ENCODE results near the gene DNER.
"Not testable (repeated sequence)": the region's sequence is repeated elsewhere in the genome, so short reads cannot be mapped to it uniquely, and the experiment has no call there.

DNER gene

DNA sequence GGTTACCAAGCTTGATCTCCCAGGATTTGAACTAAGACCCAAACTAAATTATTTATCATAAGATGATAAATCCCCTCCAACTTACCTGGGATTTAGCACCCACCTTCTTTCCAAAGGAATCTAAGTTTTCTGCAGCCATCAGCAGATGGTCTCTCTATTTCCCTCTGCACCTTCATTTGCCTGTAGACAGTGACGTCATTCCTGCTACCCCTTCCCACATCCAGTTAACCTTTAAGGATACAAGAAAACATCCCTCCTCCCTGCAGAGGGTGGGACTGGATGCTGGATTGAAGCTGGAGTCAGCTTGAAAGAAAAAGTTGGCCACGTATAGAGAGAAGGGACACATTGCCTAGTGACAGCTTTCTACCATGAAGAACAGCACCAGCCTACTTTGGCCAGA, 3.7 kb upstream of the DNER start:
- in situ Hi-C loops (cut with HindIII; ENCODE audit: low sequenced_read_pairs): no loop called here

- in situ Hi-C loops (cut with HindIII; ENCODE audit: low sequenced_read_pairs): no loop called here
These were observed 1.6 kb upstream of the DNER start for GRCh38 chr2:229715895-229716507.

DNA sequence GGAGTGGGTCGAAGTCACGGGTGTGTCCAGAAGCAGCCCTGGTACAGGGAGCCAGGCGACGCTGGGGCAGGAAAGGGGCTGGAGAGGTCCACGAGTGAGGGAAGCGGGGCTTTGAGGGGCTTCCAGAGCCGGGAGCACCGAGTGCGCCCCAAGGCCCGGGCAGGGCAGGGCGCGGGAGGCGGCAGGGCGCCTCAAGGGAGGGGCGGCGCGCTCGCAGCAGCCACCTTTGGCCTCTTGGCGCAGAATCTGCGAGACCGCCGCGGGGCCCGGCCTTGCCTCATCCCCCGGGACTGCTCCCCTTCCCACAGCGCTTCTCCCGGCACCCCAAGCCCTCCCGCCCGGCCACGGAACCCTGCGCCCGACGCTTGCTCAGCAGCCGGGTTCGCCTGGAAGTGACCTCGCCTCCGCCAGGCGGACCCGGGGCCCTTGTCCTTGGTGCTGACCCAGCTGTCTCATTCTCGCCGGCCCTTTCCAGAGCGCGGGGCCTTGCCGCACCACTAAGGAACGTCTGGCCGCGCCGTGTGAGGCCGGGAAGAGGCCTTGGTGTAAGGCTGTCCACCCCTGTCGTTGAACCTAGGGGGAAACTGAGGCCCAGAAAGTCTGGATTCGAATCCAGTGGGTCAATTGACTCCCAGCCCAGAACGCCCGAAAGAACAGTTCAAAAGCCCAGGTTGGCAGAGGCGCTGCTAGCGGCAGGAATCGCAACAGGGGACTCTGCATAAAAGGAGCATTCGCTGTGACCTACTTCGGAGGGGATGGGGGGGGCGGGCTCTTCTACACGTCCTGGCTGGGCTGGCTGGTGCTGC, 584 bp upstream of the DNER start:
- in situ Hi-C loops (cut with HindIII; ENCODE audit: low sequenced_read_pairs): no loop called here

- in situ Hi-C loops (cut with HindIII; ENCODE audit: low sequenced_read_pairs): no loop called here
These were observed 830 bp downstream of the DNER start for GRCh38 chr2:229713371-229714079.

- in situ Hi-C loops (cut with HindIII; ENCODE audit: low sequenced_read_pairs): no loop called here
These were observed 2.2 kb downstream of the DNER start for GRCh38 chr2:229712136-229712535.

DNA sequence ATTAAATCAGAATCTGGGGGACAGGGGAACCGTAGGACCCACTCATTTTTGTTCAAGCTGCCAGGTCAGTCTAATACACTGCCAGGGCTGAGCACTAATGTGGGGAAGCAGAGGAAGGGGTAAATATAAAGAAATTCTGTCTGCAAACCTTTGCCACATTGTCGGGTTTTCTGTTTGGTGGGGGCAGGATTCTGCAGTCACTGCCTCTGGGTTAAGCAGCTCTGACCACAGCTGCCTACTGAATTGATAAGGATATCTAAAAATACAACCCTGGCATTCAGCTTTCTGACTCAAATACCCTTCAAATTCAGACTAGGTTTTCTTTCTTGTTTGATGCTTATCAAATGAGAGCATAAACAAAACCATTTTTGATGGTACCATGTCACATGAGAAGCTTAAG, 6.0 kb downstream of the DNER start:
- in situ Hi-C loops (cut with HindIII; ENCODE audit: low sequenced_read_pairs): no loop called here

- in situ Hi-C loops (cut with HindIII; ENCODE audit: low sequenced_read_pairs): no loop called here
These were observed 10.3 kb downstream of the DNER start for GRCh38 chr2:229703909-229704630.

DNA sequence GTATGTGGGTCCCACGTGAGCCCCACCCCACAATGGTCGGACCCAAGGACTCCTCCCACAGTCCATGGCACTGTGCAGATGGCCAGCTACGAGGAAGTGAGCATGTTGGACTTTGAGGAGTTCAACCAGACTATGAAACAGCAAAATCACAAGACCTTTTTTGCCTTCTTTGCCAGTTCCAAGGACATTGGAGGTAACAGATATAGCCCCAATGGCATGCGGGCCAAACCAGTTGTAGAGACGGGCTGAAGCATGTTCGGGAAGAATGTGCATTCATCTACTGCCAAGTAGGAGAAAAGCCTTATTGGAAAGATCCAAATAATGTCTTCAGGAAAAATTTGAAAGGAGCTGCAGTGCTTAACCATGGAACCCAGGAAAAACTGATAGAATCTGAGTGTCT, 12.6 kb downstream of the DNER start:
- in situ Hi-C loops (cut with HindIII; ENCODE audit: low sequenced_read_pairs): no loop called here

- in situ Hi-C loops (cut with HindIII; ENCODE audit: low sequenced_read_pairs): no loop called here
These were observed 13.3 kb downstream of the DNER start for GRCh38 chr2:229701062-229701461.

DNA sequence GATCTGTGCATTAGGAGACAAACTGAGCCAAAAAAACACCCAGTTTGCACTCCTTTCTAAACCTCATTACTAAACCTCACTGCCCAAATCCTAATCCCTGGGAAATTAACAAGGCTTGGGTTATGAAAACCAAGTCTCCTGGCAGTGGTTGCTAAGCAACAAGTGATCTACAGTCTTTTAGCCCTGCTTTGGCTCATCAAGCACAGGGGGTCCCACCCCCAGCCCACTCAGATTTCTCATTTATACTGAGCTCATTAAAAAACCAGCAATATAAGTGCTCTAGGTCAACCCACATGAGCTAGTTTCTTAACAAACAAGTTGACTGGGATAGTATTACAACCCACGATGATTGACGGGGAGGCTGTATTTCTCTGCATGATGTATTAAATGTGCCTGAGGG, 18.4 kb downstream of the DNER start:
- in situ Hi-C loops (cut with HindIII; ENCODE audit: low sequenced_read_pairs): loop anchor here (5.0 kb wide), 1 partner anchor 34 kb away; no protein-coding TSS in a partner anchor

- in situ Hi-C loops (cut with HindIII; ENCODE audit: low sequenced_read_pairs): not testable (repeated sequence)
These were observed 20.5 kb downstream of the DNER start for GRCh38 chr2:229693845-229694244.

GRCh38 chr2:229691631-229692030, 22.7 kb downstream of the DNER start:
- in situ Hi-C loops (cut with HindIII; ENCODE audit: low sequenced_read_pairs): no loop called here

GRCh38 chr2:229689307-229689839, 25.0 kb downstream of the DNER start:
- in situ Hi-C loops (cut with HindIII; ENCODE audit: low sequenced_read_pairs): no loop called here

- in situ Hi-C loops (cut with HindIII; ENCODE audit: low sequenced_read_pairs): no loop called here
These were observed 26.2 kb downstream of the DNER start for GRCh38 chr2:229688141-229688540.

- in situ Hi-C loops (cut with HindIII; ENCODE audit: low sequenced_read_pairs): no loop called here
These were observed 28.0 kb downstream of the DNER start for GRCh38 chr2:229686122-229686919.

GRCh38 chr2:229684942-229685562, 29.3 kb downstream of the DNER start:
- in situ Hi-C loops (cut with HindIII; ENCODE audit: low sequenced_read_pairs): no loop called here

DNA sequence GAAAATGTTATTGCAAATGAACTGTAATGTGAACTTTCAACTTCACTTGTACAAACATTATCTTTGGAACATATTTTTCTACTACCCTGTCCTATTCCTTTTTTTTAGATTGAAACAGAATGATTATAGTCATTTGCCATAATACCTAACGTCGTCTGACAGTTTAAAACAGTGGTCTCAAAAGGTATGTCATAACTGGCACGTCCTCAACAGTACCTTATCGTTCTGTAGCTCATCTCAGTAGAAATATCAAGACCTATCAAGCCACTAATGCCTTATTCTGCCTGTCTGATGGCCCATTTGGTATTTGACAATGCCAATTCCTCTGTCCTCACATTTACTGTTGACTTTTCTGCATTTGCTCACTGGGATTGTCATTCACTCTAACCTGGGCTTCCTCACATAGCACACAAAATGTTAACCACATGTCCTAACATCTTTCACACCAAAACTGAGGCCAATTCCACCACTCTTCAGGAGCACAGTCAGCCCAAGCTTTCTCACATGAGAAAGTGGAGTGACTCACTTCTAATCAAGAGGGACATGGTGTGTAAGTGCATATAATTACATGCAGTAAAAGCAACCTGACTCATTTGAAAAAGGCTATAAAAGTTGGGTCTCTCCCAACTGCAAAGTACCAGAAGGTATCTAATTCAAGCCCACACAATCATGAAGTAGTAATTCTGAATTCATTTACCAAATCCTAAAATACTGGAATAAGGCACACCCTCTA, 34.8 kb downstream of the DNER start:
- in situ Hi-C loops (cut with HindIII; ENCODE audit: low sequenced_read_pairs): no loop called here

DNA sequence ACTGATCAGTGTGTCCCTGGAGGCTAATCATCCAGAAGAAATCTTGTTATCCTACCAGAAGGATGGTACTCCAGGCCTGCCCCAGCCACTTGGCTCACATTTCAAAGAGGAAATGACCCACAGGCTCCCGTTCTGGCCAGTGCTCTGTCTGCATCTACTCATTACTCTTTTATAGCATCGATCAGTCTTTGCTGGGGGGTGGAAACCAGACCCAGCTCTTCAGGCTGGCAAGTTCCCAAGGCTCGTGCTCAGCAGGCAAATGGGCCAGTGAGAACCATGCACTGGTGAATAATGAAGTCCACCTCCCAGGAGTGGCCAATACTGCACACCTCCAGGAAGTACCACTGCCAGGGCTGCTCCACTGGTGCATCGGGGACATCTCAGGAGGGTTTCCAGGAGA, 38.8 kb downstream of the DNER start:
- in situ Hi-C loops (cut with HindIII; ENCODE audit: low sequenced_read_pairs): no loop called here

Measured in endothelial cell of hepatic sinusoid (primary cell).